GM18861 (cell line): ENCODE data around the gene CD4.

Experiments used
- ATAC-seq: cut with Tn5 transposase; IDR thresholded peaks from one replicate; pipeline ENCODE4 v1.9.1; 2021; ENCODE audit not compliant: unreplicated experiment

CD4 gene

GRCh38 chr12:6777386-6777785 is 11.9 kb upstream of the CD4 start:
- ATAC-seq, result no peak

GRCh38 chr12:6778217-6778573 is 11.1 kb upstream of the CD4 start:
- no peak for ATAC-seq

GRCh38 chr12:6778574-6779550 is 10.5 kb upstream of the CD4 start:
- peak; percentile 62 for ATAC-seq

- no peak for ATAC-seq
Measured at GRCh38 chr12:6779708-6780432, 9.5 kb upstream of the CD4 start.

GRCh38 chr12:6780573-6780972 is 8.8 kb upstream of the CD4 start:
- no peak for ATAC-seq

GRCh38 chr12:6782119-6782518 is 7.2 kb upstream of the CD4 start:
- no peak for ATAC-seq

GRCh38 chr12:6782850-6783566 is 6.3 kb upstream of the CD4 start:
- no peak for ATAC-seq

- no peak for ATAC-seq
Measured at GRCh38 chr12:6783828-6784227, 5.5 kb upstream of the CD4 start.

GRCh38 chr12:6784296-6784695 is 5.0 kb upstream of the CD4 start:
- ATAC-seq, result no peak

- ATAC-seq, result no peak
Measured at GRCh38 chr12:6784761-6785160, 4.6 kb upstream of the CD4 start.

- no peak for ATAC-seq
Measured at GRCh38 chr12:6786416-6787094, 2.8 kb upstream of the CD4 start.

- ATAC-seq, result no peak
Measured at GRCh38 chr12:6787309-6787708, 2.0 kb upstream of the CD4 start.

GRCh38 chr12:6790496-6791150 is 1.3 kb downstream of the CD4 start:
- ATAC-seq, result no peak

- ATAC-seq, result no peak
Measured at GRCh38 chr12:6791931-6792520, 2.7 kb downstream of the CD4 start.

- no peak for ATAC-seq
Measured at GRCh38 chr12:6792522-6793201, 3.3 kb downstream of the CD4 start.

GRCh38 chr12:6795088-6795487 is 5.8 kb downstream of the CD4 start:
- ATAC-seq, result no peak

- ATAC-seq, result no peak
Measured at GRCh38 chr12:6796576-6796975, 7.2 kb downstream of the CD4 start.

GRCh38 chr12:6799147-6799546 is 9.8 kb downstream of the CD4 start:
- no peak for ATAC-seq

GRCh38 chr12:6807170-6807569 is 17.8 kb downstream of the CD4 start:
- ATAC-seq, result no peak

- ATAC-seq, result no peak
Measured at GRCh38 chr12:6809056-6809455, 19.7 kb downstream of the CD4 start.
